Neural progenitor cell (in vitro differentiated cells): ENCODE measurements around the gene GNG7. TPM values are rescaled to one million over a fixed set of nuclear protein-coding genes. Genes with fewer than 3 reads are reported as not detected.

Source experiments
- DNase-seq: peaks from one replicate; pipeline ENCODE4 v3.0.0-alpha.2; 2016; ENCODE audit warnings: low spot score
- H2AFZ ChIP-seq: fragments of 200-600 bp; sonication (generic); replicated peaks from 2 replicates; pipeline ENCODE4 v1.6.1; 2016; ENCODE audit warnings: antibody characterized with exemption
- H3F3A ChIP-seq: fragments of 200-600 bp; sonication (generic); 2 replicates; pipeline ENCODE4 v1.6.1; 2016; ENCODE audit warnings: antibody characterized with exemption, low read depth
- H3K27ac ChIP-seq: fragments of 200-600 bp; sonication (generic); 2 replicates; pipeline ENCODE4 v1.5.1; 2016; ENCODE audit warnings: mild to moderate bottlenecking
- H3K27me3 ChIP-seq: fragments of 200-600 bp; sonication (generic); 2 replicates; pipeline ENCODE4 v1.6.1; 2016; ENCODE audit warnings: mild to moderate bottlenecking, moderate library complexity
- H3K36me3 ChIP-seq: fragments of 200-600 bp; sonication (generic); 2 replicates; pipeline ENCODE4 v1.5.1; 2016
- H3K4me1 ChIP-seq: fragments of 200-600 bp; sonication (generic); 2 replicates; pipeline ENCODE4 v1.6.1; 2016; ENCODE audit warnings: mixed run types
- H3K4me2 ChIP-seq: fragments of 200-600 bp; sonication (generic); 2 replicates; pipeline ENCODE4 v1.6.1; 2016
- H3K4me3 ChIP-seq: fragments of 200-600 bp; sonication (generic); 2 replicates; pipeline ENCODE4 v1.5.1; 2016
- H3K79me2 ChIP-seq: fragments of 200-600 bp; sonication (generic); 2 replicates; pipeline ENCODE4 v1.6.1; 2016; ENCODE audit warnings: low read depth
- H3K9ac ChIP-seq: fragments of 200-600 bp; sonication (generic); 2 replicates; pipeline ENCODE4 v1.6.1; 2016
- H3K9me3 ChIP-seq: fragments of 200-600 bp; sonication (generic); 2 replicates; pipeline ENCODE4 v1.5.1; 2016; ENCODE audit warnings: low read depth
- H4K20me1 ChIP-seq: fragments of 200-600 bp; sonication (generic); 2 replicates; pipeline ENCODE4 v1.6.1; 2016; ENCODE audit warnings: low read depth
- H3K27ac Mint-ChIP-seq: 3 replicates; pipeline ENCODE4 v1.8.0; 2021; ENCODE audit warnings: mixed read lengths
- H3K27me3 Mint-ChIP-seq: 2 replicates; pipeline ENCODE4 v1.8.0; 2022; ENCODE audit warnings: low read depth, mild to moderate bottlenecking, inconsistent platforms, moderate library complexity, mixed read lengths; ENCODE audit not compliant: insufficient read depth
- H3K36me3 Mint-ChIP-seq: 3 replicates; pipeline ENCODE4 v1.8.0; 2021; ENCODE audit warnings: mixed read lengths
- H3K4me1 Mint-ChIP-seq: 3 replicates; pipeline ENCODE4 v1.8.0; 2021; ENCODE audit warnings: mixed read lengths
- H3K4me3 Mint-ChIP-seq: 3 replicates; pipeline ENCODE4 v1.8.0; 2021; ENCODE audit warnings: mild to moderate bottlenecking, moderate library complexity, mixed read lengths
- H3K9me3 Mint-ChIP-seq: 3 replicates; pipeline ENCODE4 v1.8.0; 2020; ENCODE audit warnings: mixed read lengths
- CTCF ChIP-seq: fragments of 200-600 bp; sonication (generic); IDR thresholded peaks from 2 replicates; pipeline ENCODE4 v1.5.1; 2017; ENCODE audit warnings: antibody characterized with exemption, mild to moderate bottlenecking
- EZH2 ChIP-seq: fragments of 200-600 bp; sonication (generic); IDR thresholded peaks from 2 replicates; pipeline ENCODE4 v1.6.1; 2017; ENCODE audit warnings: antibody characterized with exemption, mild to moderate bottlenecking, moderate library complexity
- EZH2phosphoT487 ChIP-seq: fragments of 200-600 bp; sonication (generic); IDR thresholded peaks from 2 replicates; pipeline ENCODE4 v1.6.1; 2017; ENCODE audit warnings: antibody characterized with exemption
- total RNA-seq: library from RNA; depleted of rRNA; stranded (reverse); fragments of >200 nt; gene quantifications from 2 replicates; pipeline ENCODE4 v1.2.3, GENCODE V29; 2015; ENCODE audit warnings: low replicate concordance

The GNG7 gene
- total RNA-seq, 1 donor from 2014 or later: 7.0 TPM

DNA sequence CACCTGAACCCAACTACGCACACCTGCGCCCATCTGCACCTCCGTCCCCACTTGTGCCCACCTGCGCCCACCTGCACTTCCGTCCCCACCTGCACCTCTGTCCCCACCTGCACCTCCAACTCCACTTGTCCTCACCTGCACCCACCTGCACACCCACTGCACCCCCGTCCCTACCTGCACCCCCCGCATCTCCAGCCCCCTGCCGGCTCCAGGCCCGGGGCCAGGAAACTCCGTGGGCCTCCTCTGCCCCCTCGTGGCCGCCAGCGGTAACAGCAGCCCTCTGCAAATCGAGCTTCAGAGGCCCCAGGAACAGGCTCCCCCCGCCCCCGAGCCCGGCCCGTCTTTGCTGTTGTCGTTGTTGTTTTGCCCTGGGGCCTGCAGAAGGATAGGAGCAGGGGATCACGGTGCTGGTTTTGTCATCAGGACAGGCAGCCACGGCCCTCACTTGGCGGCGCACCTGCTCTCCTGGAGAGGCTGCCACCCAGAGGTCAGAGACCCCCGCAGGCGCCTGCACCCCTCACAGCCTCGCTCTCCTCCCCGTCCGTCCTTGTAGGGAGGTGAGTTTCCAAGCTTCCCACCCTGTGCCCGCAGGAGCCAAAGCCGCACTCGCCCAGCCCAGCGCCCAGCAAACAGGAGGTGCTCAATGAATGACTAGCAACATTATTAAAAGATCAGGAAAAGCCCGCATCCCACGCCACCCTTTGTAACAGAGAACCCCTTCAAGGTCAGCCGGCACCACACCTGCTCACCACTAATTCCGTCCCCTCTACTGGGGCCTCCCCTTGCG, 65.4 kb downstream of the GNG7 start:
- no peaks in the 10 kb centered on the region for H3F3A ChIP-seq
- H3K27ac ChIP-seq: no peak overlapping the region
- H3K27me3 ChIP-seq: peaks cover 5% of the 10 kb centered on the region
- H4K20me1 ChIP-seq: peaks cover 9% of the 10 kb centered on the region
- no peak overlapping the region for H3K9ac ChIP-seq
- peak overlapping the region; percentile 36 for H3K4me3 ChIP-seq
- H3K4me1 ChIP-seq: no peaks in the 10 kb centered on the region
- H3K4me1 Mint-ChIP-seq: peaks cover 22% of the 10 kb centered on the region
- peak overlapping the region; percentile 79 for H3K27ac Mint-ChIP-seq
- H2AFZ ChIP-seq: peak overlapping the region; percentile 55
- H3K4me3 Mint-ChIP-seq: peak overlapping the region; percentile 60
- TF ChIP-seq EZH2phosphoT487 (no peak), CTCF (peak; percentile 93)
- no peaks in the 10 kb centered on the region for H3K36me3 ChIP-seq
- no peaks in the 10 kb centered on the region for H3K9me3 Mint-ChIP-seq
- peak; percentile 76 for DNase-seq
- no peaks in the 10 kb centered on the region for H3K79me2 ChIP-seq
- H3K27me3 Mint-ChIP-seq: peaks cover 24% of the 10 kb centered on the region
- no peaks in the 10 kb centered on the region for H3K36me3 Mint-ChIP-seq
- no peaks in the 10 kb centered on the region for H3K9me3 ChIP-seq
- H3K4me2 ChIP-seq: peak overlapping the region; percentile 82

DNA sequence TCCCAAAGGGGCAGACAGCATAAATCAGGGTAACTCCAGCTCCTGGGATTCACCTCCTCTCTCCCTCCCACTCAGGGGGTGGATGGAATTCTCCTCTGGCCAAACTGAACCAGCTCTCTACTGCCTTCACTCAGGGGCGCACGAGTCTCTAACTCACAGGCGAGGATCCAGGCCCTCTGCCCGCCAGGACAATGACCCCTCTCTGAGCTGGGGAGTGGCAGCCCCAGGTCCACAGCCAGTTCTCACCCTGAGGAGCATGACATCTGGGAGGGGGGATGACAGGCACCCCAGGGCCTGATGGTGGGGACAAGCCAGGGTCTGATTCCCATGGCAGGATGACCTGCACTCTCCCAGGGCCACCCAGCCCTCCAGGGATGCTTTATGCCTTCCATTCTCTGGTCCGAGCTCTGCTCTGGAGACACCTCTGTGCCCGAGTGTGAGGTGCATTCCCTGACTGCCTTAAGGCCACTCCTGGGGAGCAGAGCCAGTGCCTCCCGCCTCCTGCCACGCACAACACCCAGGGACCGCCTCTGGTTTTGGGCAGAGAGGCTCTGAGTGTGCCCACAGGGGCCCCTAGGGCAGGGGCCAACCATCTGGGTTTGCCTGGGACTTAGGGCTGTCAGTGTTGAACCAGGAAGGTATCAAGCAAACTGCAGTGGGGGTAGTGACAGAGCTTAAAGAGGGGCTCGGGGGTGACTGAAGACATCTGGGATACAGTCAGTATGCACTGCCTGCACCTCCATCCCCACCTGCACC, 66.2 kb downstream of the GNG7 start:
- Histone ChIP-seq H3F3A (no peaks in the 10 kb centered on the region), H3K4me3 (no peak overlapping the region), H3K4me1 (no peaks in the 10 kb centered on the region), H3K9me3 (no peaks in the 10 kb centered on the region), H3K79me2 (no peaks in the 10 kb centered on the region), H3K36me3 (no peaks in the 10 kb centered on the region), H4K20me1 (peaks cover 9% of the 10 kb centered on the region), H3K27me3 (peaks cover 5% of the 10 kb centered on the region), H3K27ac (no peak overlapping the region), H3K9ac (no peak overlapping the region), H2AFZ (no peak overlapping the region), H3K4me2 (no peak overlapping the region)
- H3K9me3 Mint-ChIP-seq: no peaks in the 10 kb centered on the region
- H3K36me3 Mint-ChIP-seq: no peaks in the 10 kb centered on the region
- H3K4me1 Mint-ChIP-seq: peaks cover 22% of the 10 kb centered on the region
- peaks cover 24% of the 10 kb centered on the region for H3K27me3 Mint-ChIP-seq
- TF ChIP-seq EZH2phosphoT487: no peak
- no peak for TF ChIP-seq CTCF
- no peak for TF ChIP-seq EZH2
- H3K4me3 Mint-ChIP-seq: no peak overlapping the region
- no peak for DNase-seq
- H3K27ac Mint-ChIP-seq: no peak overlapping the region

- Histone ChIP-seq H3K4me1 (no peaks in the 10 kb centered on the region), H3K79me2 (no peaks in the 10 kb centered on the region), H3K4me2 (no peak overlapping the region), H3K9me3 (no peaks in the 10 kb centered on the region), H3K27ac (no peak overlapping the region), H4K20me1 (peaks cover 9% of the 10 kb centered on the region), H3F3A (no peaks in the 10 kb centered on the region), H2AFZ (no peak overlapping the region), H3K27me3 (peaks cover 5% of the 10 kb centered on the region), H3K9ac (no peak overlapping the region), H3K36me3 (no peaks in the 10 kb centered on the region), H3K4me3 (no peak overlapping the region)
- Mint-ChIP-seq H3K27me3 (peaks cover 29% of the 10 kb centered on the region), H3K9me3 (peaks cover 5% of the 10 kb centered on the region), H3K36me3 (no peaks in the 10 kb centered on the region), H3K4me3 (no peak overlapping the region), H3K4me1 (peaks cover 22% of the 10 kb centered on the region), H3K27ac (no peak overlapping the region)
- TF ChIP-seq EZH2: no peak
- DNase-seq: no peak
Observed at GRCh38 chr19:2634960-2635359, 67.5 kb downstream of the GNG7 start.
